ENCODE results near the gene GFY.

DNA sequence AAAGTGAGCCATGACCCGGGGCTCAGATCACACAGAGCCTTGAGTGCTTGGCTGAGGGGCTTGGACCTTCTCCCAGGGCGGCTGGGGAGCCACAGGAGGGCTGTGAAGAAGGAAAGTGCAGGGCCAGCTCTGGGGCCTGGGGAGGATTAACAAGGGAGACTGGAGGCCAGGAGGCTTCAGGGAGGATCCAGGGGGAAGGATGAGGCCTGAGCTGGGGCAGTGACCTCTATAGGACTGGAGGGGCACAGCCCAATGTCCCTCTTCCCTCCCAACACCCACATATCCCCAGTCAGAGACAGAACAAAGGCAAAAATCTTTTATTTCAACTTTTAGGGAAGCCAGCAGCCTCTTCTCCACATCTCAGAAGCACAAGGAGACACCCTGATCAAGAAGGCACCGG is 20.8 kb downstream of the GFY start:
- TF ChIP-seq, protein P1, sequence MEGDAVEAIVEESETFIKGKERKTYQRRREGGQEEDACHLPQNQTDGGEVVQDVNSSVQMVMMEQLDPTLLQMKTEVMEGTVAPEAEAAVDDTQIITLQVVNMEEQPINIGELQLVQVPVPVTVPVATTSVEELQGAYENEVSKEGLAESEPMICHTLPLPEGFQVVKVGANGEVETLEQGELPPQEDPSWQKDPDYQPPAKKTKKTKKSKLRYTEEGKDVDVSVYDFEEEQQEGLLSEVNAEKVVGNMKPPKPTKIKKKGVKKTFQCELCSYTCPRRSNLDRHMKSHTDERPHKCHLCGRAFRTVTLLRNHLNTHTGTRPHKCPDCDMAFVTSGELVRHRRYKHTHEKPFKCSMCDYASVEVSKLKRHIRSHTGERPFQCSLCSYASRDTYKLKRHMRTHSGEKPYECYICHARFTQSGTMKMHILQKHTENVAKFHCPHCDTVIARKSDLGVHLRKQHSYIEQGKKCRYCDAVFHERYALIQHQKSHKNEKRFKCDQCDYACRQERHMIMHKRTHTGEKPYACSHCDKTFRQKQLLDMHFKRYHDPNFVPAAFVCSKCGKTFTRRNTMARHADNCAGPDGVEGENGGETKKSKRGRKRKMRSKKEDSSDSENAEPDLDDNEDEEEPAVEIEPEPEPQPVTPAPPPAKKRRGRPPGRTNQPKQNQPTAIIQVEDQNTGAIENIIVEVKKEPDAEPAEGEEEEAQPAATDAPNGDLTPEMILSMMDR (IDR thresholded peaks at IDR 0.05): no peak
- no peak for TF ChIP-seq POLR2A (IDR thresholded peaks at IDR 0.05)
